ENCODE results near the gene PJA2. TPM values are rescaled to one million over a fixed set of nuclear protein-coding genes. Genes with fewer than 3 reads are reported as not detected.
"Not testable (repeated sequence)": the region's sequence is repeated elsewhere in the genome, so short reads cannot be mapped to it uniquely, and the experiment has no call there.

The PJA2 gene
- total RNA-seq, 2 experiments from 2014 or later, result 38.6 to 40.6 TPM

GRCh38 chr5:109318455-109319108, 91.2 kb downstream of the PJA2 start:
- ChIA-PET CTCF (no interaction called here), POLR2A (no interaction called here)

- ChIA-PET POLR2A (no interaction called here), CTCF (no interaction called here)
Observed at GRCh38 chr5:109316634-109317033, 93.1 kb downstream of the PJA2 start.

- ChIA-PET POLR2A (no interaction called here), CTCF (no interaction called here)
Observed at GRCh38 chr5:109315245-109315644, 94.5 kb downstream of the PJA2 start.

- ChIA-PET CTCF (no interaction called here), POLR2A (no interaction called here)
Observed at GRCh38 chr5:109313127-109313526, 96.6 kb downstream of the PJA2 start.

GRCh38 chr5:109312695-109313094, 97.1 kb downstream of the PJA2 start:
- ChIA-PET POLR2A (no interaction called here), CTCF (no interaction called here)

- POLR2A ChIA-PET, result no interaction called here
- CTCF ChIA-PET, result no interaction called here
Observed at GRCh38 chr5:109310315-109310714, 99.5 kb downstream of the PJA2 start.

GRCh38 chr5:109309326-109310063, 100.3 kb downstream of the PJA2 start:
- ChIA-PET POLR2A (no interaction called here), CTCF (no interaction called here)

- POLR2A ChIA-PET, result no interaction called here
- CTCF ChIA-PET, result no interaction called here
Observed at GRCh38 chr5:109307951-109308350, 101.8 kb downstream of the PJA2 start.

- POLR2A ChIA-PET, result no interaction called here
Observed at GRCh38 chr5:109307456-109307855, 102.3 kb downstream of the PJA2 start.

GRCh38 chr5:109305352-109305751, 104.4 kb downstream of the PJA2 start:
- ChIA-PET CTCF (no interaction called here), POLR2A (no interaction called here)

More at GRCh38 chr5:109307456-109307855, 102.3 kb downstream of the PJA2 start:
- CTCF ChIA-PET, result no interaction called here

- ChIA-PET POLR2A (no interaction called here), CTCF (no interaction called here)
Observed at GRCh38 chr5:109304309-109304708, 105.5 kb downstream of the PJA2 start.

GRCh38 chr5:109300367-109300766, 109.4 kb downstream of the PJA2 start:
- POLR2A ChIA-PET, result no interaction called here
- CTCF ChIA-PET, result no interaction called here

GRCh38 chr5:109299557-109299956, 110.2 kb downstream of the PJA2 start:
- POLR2A ChIA-PET, result no interaction called here
- CTCF ChIA-PET, result no interaction called here

GRCh38 chr5:109298794-109299193, 111.0 kb downstream of the PJA2 start:
- ChIA-PET POLR2A (interaction anchor here (0.6 kb wide), 1 partner anchor 211 kb away, joined by 4 read pairs; no protein-coding TSS in a partner anchor), CTCF (no interaction called here)

- ChIA-PET CTCF (no interaction called here), POLR2A (no interaction called here)
Observed at GRCh38 chr5:109297900-109298299, 111.9 kb downstream of the PJA2 start.

GRCh38 chr5:109291090-109291489, 118.7 kb downstream of the PJA2 start:
- ChIA-PET CTCF (no interaction called here), POLR2A (no interaction called here)

GRCh38 chr5:109290231-109290630, 119.5 kb downstream of the PJA2 start:
- ChIA-PET POLR2A (no interaction called here), CTCF (no interaction called here)

GRCh38 chr5:109286628-109287027, 123.1 kb downstream of the PJA2 start:
- POLR2A ChIA-PET, CTCF ChIA-PET: not testable (repeated sequence)
